Activated T-cell treated with anti-CD3 and anti-CD28 coated beads, Interleukin-2, amount 50 U/mL, for 72 hours (primary cell): ENCODE measurements around the gene CDC42BPB. TPM values are rescaled to one million over a fixed set of nuclear protein-coding genes. Genes with fewer than 3 reads are reported as not detected.

Source experiments
- ATAC-seq, 2 donors: fragments of 150-1000 bp; cut with Tn5 transposase; replicated peaks in 1 of 2; 2 replicates each; pipeline ENCODE4 v1.10.0; 2021; ENCODE audit warnings: moderate library complexity in 2 of 2, mild to moderate bottlenecking in 1 of 2
- DNase-seq, 2 donors: peaks; one replicate each; pipeline ENCODE4 v3.0.0; 2021 to 2022; ENCODE audit warnings: mixed read lengths in 1 of 2
- H3K27ac Mint-ChIP-seq: one replicate; pipeline ENCODE4 v1.8.0; 2022; ENCODE audit warnings: mild to moderate bottlenecking, moderate library complexity, mixed read lengths
- H3K27me3 Mint-ChIP-seq: one replicate; pipeline ENCODE4 v1.8.0; 2022; ENCODE audit warnings: low read depth, mixed read lengths
- H3K36me3 Mint-ChIP-seq, 2 donors: one replicate each; pipeline ENCODE4 v1.8.0; 2022; ENCODE audit warnings: mixed read lengths in 2 of 2, mild to moderate bottlenecking in 1 of 2; ENCODE audit not compliant: insufficient read depth in 2 of 2
- H3K4me1 Mint-ChIP-seq: one replicate; pipeline ENCODE4 v1.8.0; 2022; ENCODE audit warnings: low read depth, mixed read lengths
- H3K4me3 Mint-ChIP-seq, 2 donors: one replicate each; pipeline ENCODE4 v1.8.0; 2022; ENCODE audit warnings: mild to moderate bottlenecking in 2 of 2, mixed read lengths in 2 of 2, moderate library complexity in 2 of 2
- H3K9me3 Mint-ChIP-seq, 2 donors: one replicate each; pipeline ENCODE4 v1.8.0; 2022; ENCODE audit warnings: mixed read lengths in 2 of 2
- total RNA-seq, 2 donors: library from RNA; stranded (reverse); gene quantifications; one replicate each; pipeline ENCODE4 v1.2.3, GENCODE V29; 2022

Gene CDC42BPB
- total RNA-seq, 2 donors from 2014 or later: 3.7 to 5.4 TPM

GRCh38 chr14:102973706-102974285 lies 83.6 kb downstream of the CDC42BPB start:
- no peaks in the 10 kb centered on the region for H3K27me3 Mint-ChIP-seq
- no peaks in the 10 kb centered on the region for H3K9me3 Mint-ChIP-seq
- DNase-seq (no peak), ATAC-seq (no peak)
- no peak overlapping the region for H3K4me3 Mint-ChIP-seq
- no peaks in the 10 kb centered on the region for H3K36me3 Mint-ChIP-seq
- H3K4me1 Mint-ChIP-seq: no peaks in the 10 kb centered on the region
- no peak overlapping the region for H3K27ac Mint-ChIP-seq

GRCh38 chr14:102971836-102972606 lies 85.3 kb downstream of the CDC42BPB start:
- H3K27ac Mint-ChIP-seq: no peak overlapping the region
- no peak overlapping the region for H3K4me3 Mint-ChIP-seq
- no peak for DNase-seq
- H3K4me1 Mint-ChIP-seq: no peaks in the 10 kb centered on the region
- no peak for ATAC-seq
- H3K36me3 Mint-ChIP-seq: no peaks in the 10 kb centered on the region
- H3K9me3 Mint-ChIP-seq: no peaks in the 10 kb centered on the region
- H3K27me3 Mint-ChIP-seq: no peaks in the 10 kb centered on the region

GRCh38 chr14:102971314-102971713 lies 86.0 kb downstream of the CDC42BPB start:
- H3K27me3 Mint-ChIP-seq: no peaks in the 10 kb centered on the region

DNA sequence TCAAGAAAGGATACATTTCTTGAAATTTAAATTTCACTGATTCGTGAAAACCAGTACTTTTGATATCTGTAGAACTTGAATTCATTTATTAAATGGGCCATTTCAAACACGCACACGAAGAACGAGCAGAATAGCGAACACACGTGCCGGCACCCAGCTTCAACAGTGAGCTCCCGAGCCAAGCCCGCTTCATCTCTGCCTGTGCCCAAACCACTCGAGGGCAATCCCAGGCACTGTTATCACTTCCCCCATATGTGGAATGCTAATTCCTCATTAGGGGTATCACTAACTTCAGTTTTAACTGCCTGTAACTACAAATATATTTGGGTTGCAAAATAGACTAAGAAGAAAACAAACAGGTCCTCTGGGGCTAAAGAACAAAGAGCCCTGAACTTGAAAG lies 86.9 kb downstream of the CDC42BPB start:
- H3K4me1 Mint-ChIP-seq: no peaks in the 10 kb centered on the region
- no peaks in the 10 kb centered on the region for H3K9me3 Mint-ChIP-seq
- no peaks in the 10 kb centered on the region for H3K27me3 Mint-ChIP-seq
- H3K36me3 Mint-ChIP-seq: no peaks in the 10 kb centered on the region
- no peak overlapping the region for H3K4me3 Mint-ChIP-seq
- no peak overlapping the region for H3K27ac Mint-ChIP-seq
- DNase-seq: no peak
- no peak for ATAC-seq

More at GRCh38 chr14:102971314-102971713, 86.0 kb downstream of the CDC42BPB start:
- ATAC-seq: no peak
- H3K4me3 Mint-ChIP-seq: no peak overlapping the region
- no peak for DNase-seq
- no peaks in the 10 kb centered on the region for H3K4me1 Mint-ChIP-seq
- no peak overlapping the region for H3K27ac Mint-ChIP-seq
- H3K9me3 Mint-ChIP-seq: no peaks in the 10 kb centered on the region
- H3K36me3 Mint-ChIP-seq: no peaks in the 10 kb centered on the region

DNA sequence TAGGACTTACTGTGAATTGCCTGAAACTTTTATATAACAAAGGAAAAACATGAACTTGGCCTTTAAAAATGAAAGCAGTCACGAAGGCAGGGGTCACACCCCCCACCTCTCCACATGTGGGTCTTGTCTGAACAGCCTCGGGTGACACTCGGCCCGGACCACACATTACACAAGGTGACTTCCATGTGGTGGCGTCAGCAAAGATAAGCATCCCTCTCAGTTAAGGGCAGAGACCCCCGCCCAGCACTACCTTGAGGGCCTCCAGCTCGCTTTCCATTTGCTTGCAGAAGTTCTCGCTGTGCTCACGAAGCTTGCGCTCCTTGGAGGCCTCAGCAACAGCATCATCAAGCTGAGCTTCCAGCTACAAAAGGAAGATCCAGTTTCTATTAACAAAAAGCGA lies 87.4 kb downstream of the CDC42BPB start:
- ATAC-seq (no peak), DNase-seq (no peak)
- H3K4me3 Mint-ChIP-seq: no peak overlapping the region
- no peaks in the 10 kb centered on the region for H3K36me3 Mint-ChIP-seq
- no peak overlapping the region for H3K27ac Mint-ChIP-seq
- no peaks in the 10 kb centered on the region for H3K4me1 Mint-ChIP-seq
- no peaks in the 10 kb centered on the region for H3K27me3 Mint-ChIP-seq
- H3K9me3 Mint-ChIP-seq: no peaks in the 10 kb centered on the region

DNA sequence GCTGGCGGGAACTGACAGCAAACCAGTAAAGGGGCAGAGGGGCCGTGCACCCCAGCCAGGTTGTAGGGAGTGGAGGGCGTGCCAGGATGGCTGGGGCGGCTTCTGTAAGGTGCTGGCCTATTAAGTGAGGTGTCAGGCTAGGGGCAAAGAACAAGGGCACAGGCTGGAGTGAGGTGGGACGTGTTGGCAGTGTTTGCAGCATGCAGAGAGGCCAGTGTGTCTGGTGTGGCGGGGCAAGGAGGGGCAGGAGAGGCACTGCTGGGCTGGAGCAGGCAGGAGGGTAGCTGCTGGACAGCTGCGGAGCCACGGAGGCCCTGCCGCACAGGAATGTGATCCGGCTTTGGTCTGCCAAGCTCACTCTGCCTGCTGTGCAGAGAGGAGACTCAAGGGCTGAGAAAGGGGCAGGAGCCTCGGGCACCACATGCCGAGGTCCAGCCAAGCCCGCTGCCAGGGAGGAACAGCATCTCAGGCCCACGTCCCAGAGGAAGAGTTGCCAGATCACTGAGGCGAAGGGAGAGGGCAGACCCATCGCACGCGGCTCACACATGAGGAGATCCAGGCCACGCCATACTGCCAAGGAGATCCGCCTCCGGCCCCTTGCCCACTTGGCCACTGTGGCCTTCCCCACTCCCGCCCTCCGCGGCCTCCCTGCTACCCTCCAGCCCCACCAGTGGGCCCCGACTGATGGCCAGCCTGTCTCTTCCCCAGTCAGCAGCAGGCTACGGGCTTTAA lies 88.1 kb downstream of the CDC42BPB start:
- H3K27ac Mint-ChIP-seq: no peak overlapping the region
- H3K27me3 Mint-ChIP-seq: no peaks in the 10 kb centered on the region
- H3K9me3 Mint-ChIP-seq: no peaks in the 10 kb centered on the region
- H3K4me1 Mint-ChIP-seq: no peaks in the 10 kb centered on the region
- DNase-seq (no peak), ATAC-seq (no peak)
- no peaks in the 10 kb centered on the region for H3K36me3 Mint-ChIP-seq
- H3K4me3 Mint-ChIP-seq: no peak overlapping the region

- Mint-ChIP-seq H3K36me3 (no peaks in the 10 kb centered on the region), H3K4me3 (no peak overlapping the region), H3K27ac (no peak overlapping the region), H3K4me1 (no peaks in the 10 kb centered on the region), H3K27me3 (no peaks in the 10 kb centered on the region), H3K9me3 (no peaks in the 10 kb centered on the region)
- DNase-seq: no peak
- ATAC-seq: no peak
Measured at GRCh38 chr14:102968306-102968705, 89.0 kb downstream of the CDC42BPB start.

- no peaks in the 10 kb centered on the region for H3K9me3 Mint-ChIP-seq
- H3K4me3 Mint-ChIP-seq: no peak overlapping the region
- no peaks in the 10 kb centered on the region for H3K36me3 Mint-ChIP-seq
- no peak for ATAC-seq
- H3K27me3 Mint-ChIP-seq: no peaks in the 10 kb centered on the region
- H3K4me1 Mint-ChIP-seq: no peaks in the 10 kb centered on the region
- H3K27ac Mint-ChIP-seq: no peak overlapping the region
- DNase-seq: no peak
Measured at GRCh38 chr14:102967506-102967795, 89.9 kb downstream of the CDC42BPB start.

DNA sequence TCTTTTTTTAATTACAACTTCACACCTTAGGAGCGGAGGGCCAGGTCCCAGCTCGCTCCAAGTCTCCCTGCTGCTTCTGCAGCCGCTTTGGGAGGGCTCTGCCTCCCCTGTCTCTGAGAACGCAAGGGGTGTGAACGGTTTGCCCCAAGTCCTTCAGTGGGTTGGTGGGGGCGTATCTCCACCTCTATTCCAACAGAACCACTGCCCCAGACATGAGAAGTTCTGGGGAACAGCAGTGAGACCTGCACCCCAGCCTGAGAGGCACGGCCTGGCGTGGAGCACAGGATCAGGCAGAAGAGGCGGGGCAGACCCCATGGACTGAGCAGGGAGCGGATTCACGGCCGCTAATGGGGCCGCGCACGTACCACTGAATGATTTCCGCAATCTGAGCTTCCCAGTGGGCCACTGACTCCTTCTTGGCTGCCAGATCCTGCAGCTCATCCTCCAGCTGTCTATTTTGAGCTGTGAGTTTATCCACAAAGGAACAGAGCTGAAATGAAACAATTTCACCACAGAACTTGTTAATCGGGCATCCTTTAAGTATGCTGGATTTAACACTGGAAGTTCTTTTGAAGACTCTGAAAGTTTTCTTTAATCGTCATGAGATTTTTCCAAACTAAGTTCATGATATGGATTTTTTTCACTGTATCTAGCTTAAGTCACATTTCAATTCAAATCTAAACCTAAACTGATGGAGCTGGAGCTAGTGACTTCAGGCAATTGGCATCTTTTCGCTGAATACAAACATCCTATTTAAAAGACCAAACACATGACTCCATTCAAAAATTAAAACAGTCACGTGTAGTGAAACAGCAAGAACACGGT lies 90.5 kb downstream of the CDC42BPB start:
- no peak for DNase-seq
- Mint-ChIP-seq H3K4me3 (no peak overlapping the region), H3K4me1 (no peaks in the 10 kb centered on the region), H3K9me3 (no peaks in the 10 kb centered on the region), H3K27ac (no peak overlapping the region), H3K27me3 (no peaks in the 10 kb centered on the region), H3K36me3 (no peaks in the 10 kb centered on the region)
- ATAC-seq: no peak

GRCh38 chr14:102965971-102966655 lies 91.2 kb downstream of the CDC42BPB start:
- no peaks in the 10 kb centered on the region for H3K4me1 Mint-ChIP-seq
- H3K9me3 Mint-ChIP-seq: no peaks in the 10 kb centered on the region
- no peaks in the 10 kb centered on the region for H3K36me3 Mint-ChIP-seq
- no peak overlapping the region for H3K4me3 Mint-ChIP-seq
- DNase-seq: no peak
- no peaks in the 10 kb centered on the region for H3K27me3 Mint-ChIP-seq
- ATAC-seq: no peak
- no peak overlapping the region for H3K27ac Mint-ChIP-seq

- no peaks in the 10 kb centered on the region for H3K36me3 Mint-ChIP-seq
- ATAC-seq (no peak), DNase-seq (no peak)
- H3K9me3 Mint-ChIP-seq: no peaks in the 10 kb centered on the region
- H3K27me3 Mint-ChIP-seq: no peaks in the 10 kb centered on the region
- no peaks in the 10 kb centered on the region for H3K4me1 Mint-ChIP-seq
- H3K4me3 Mint-ChIP-seq: no peak overlapping the region
- H3K27ac Mint-ChIP-seq: no peak overlapping the region
Measured at GRCh38 chr14:102965282-102965681, 92.1 kb downstream of the CDC42BPB start.

GRCh38 chr14:102964152-102964730 lies 93.1 kb downstream of the CDC42BPB start:
- H3K27me3 Mint-ChIP-seq: no peaks in the 10 kb centered on the region
- no peak overlapping the region for H3K4me3 Mint-ChIP-seq
- peaks cover 0 to 2% of the 10 kb centered on the region in 2 donors for H3K36me3 Mint-ChIP-seq
- no peaks in the 10 kb centered on the region for H3K4me1 Mint-ChIP-seq
- ATAC-seq (no peak), DNase-seq (no peak)
- H3K9me3 Mint-ChIP-seq: no peaks in the 10 kb centered on the region
- no peak overlapping the region for H3K27ac Mint-ChIP-seq
